HCT116 (cell line): ENCODE results near the gene RIPOR1. TPM values are rescaled to one million over a fixed set of nuclear protein-coding genes. Genes with fewer than 3 reads are reported as not detected.

Experiments used
- ATAC-seq: fragments of 200-7000 bp; cut with Tn5 transposase; 2 replicates; pipeline ENCODE4 v1.9.1; 2020; ENCODE audit warnings: mild to moderate bottlenecking, moderate library complexity
- BruUV-seq: library from RNA; stranded (reverse); fragments of 400-500 nt; replicated peaks from 2 replicates; lab custom pipeline; 2021; lab: Mats Ljungman, UMichigan
- CTCF ChIA-PET: fragments of 300-600 bp; sonication (Branson Sonifier 250); formaldehyde crosslinking; loops from one replicate; lab custom pipeline; 2021; ENCODE audit warnings: antibody characterized with exemption; lab: Charles Lee
- POLR2A ChIA-PET: fragments of 300-600, 350-600 bp; sonication (Branson Sonifier 250); formaldehyde crosslinking; loops from one replicate; lab custom pipeline; 2021; ENCODE audit warnings: antibody characterized with exemption; lab: Charles Lee
- RAD21 ChIA-PET, 2 experiments: fragments of 300-600 bp; sonication (Branson Sonifier 250); formaldehyde crosslinking; loops; one replicate each; lab custom pipeline; 2023; ENCODE audit warnings: low total read pairs in 2 of 2; ENCODE audit not compliant: uncharacterized antibody in 2 of 2, unreplicated experiment in 2 of 2, low non-redundant PET in 1 of 2; lab: Charles Lee
- DNase-seq: peaks from one replicate; pipeline ENCODE4 v3.0.0-alpha.2; 2010; ENCODE audit warnings: low read depth, low spot score
- H2AFZ ChIP-seq: fragments of 200-600 bp; shearing (Covaris generic), sonication (generic); 2 replicates; pipeline ENCODE4 v1.6.1; 2017; ENCODE audit warnings: low read depth, mixed run types, mixed read lengths, antibody characterized with exemption, low read length; ENCODE audit not compliant: poor library complexity, severe bottlenecking
- H3K27ac ChIP-seq: 2 replicates; pipeline ENCODE4 v1.5.1; 2012; ENCODE audit warnings: low read depth, low read length
- H3K27me3 ChIP-seq: fragments of 200-600 bp; sonication (generic); 2 replicates; pipeline ENCODE4 v1.6.1; 2016; ENCODE audit warnings: mixed run types, low read length, mixed read lengths; ENCODE audit not compliant: insufficient read depth
- H3K36me3 ChIP-seq, 2 experiments: fragments of 200-500 bp in 1 of 2; fragments of 200-600 bp in 1 of 2; sonication (Bioruptor generic) in 1 of 2; sonication (generic) in 1 of 2; 2 replicates each; pipeline versions ENCODE4 v1.5.1 to v1.6.1; 2014 to 2016; ENCODE audit warnings: low read length in 2 of 2, inconsistent platforms in 1 of 2, mixed read lengths in 1 of 2, mixed run types in 1 of 2; ENCODE audit not compliant: insufficient read depth in 2 of 2, control insufficient read depth in 1 of 2
- H3K4me1 ChIP-seq, 2 experiments: fragments of 200-600 bp in 1 of 2; sonication (generic) in 1 of 2; 2 replicates each; pipeline versions ENCODE4 v1.5.1 to v1.6.1; 2012 to 2017; ENCODE audit warnings: low read length in 2 of 2, inconsistent platforms in 1 of 2, mild to moderate bottlenecking in 1 of 2, mixed read lengths in 1 of 2, mixed run types in 1 of 2, moderate library complexity in 1 of 2; ENCODE audit not compliant: insufficient read depth in 2 of 2, control insufficient read depth in 1 of 2
- H3K4me2 ChIP-seq: fragments of 200-600 bp; sonication (generic); 2 replicates; pipeline ENCODE4 v1.6.1; 2017; ENCODE audit warnings: mixed run types, low read length, mixed read lengths
- H3K4me3 ChIP-seq, 2 experiments: fragments of 200-600 bp in 1 of 2; sonication (generic) in 1 of 2; replicated peaks in 1 of 2; 2 replicates each; pipeline ENCODE4 v1.5.1; 2011 to 2016; ENCODE audit warnings: low read length in 2 of 2, control low read depth in 1 of 2, low read depth in 1 of 2, mild to moderate bottlenecking in 1 of 2, mixed read lengths in 1 of 2, mixed run types in 1 of 2
- H3K79me2 ChIP-seq: fragments of 200-600 bp; sonication (generic); 2 replicates; pipeline ENCODE4 v1.6.1; 2017; ENCODE audit warnings: mild to moderate bottlenecking, mixed run types, low read length, moderate library complexity, mixed read lengths; ENCODE audit not compliant: insufficient read depth
- H3K9ac ChIP-seq: fragments of 200-600 bp; sonication (generic); 2 replicates; pipeline ENCODE4 v1.6.1; 2016; ENCODE audit warnings: low read length, mixed read lengths
- H3K9me2 ChIP-seq: fragments of 200-600 bp; sonication (generic), shearing (Covaris generic); 2 replicates; pipeline ENCODE4 v1.6.1; 2017; ENCODE audit warnings: mixed run types, mild to moderate bottlenecking, moderate library complexity; ENCODE audit not compliant: insufficient read depth
- H3K9me3 ChIP-seq, 2 experiments: fragments of 200-500 bp in 1 of 2; fragments of 200-600 bp in 1 of 2; sonication (Bioruptor generic) in 1 of 2; sonication (generic) in 1 of 2; 2 replicates each; pipeline ENCODE4 v1.6.1; 2014 to 2017; ENCODE audit warnings: low read length in 2 of 2, mixed read lengths in 2 of 2, inconsistent platforms in 1 of 2, low read depth in 1 of 2, mild to moderate bottlenecking in 1 of 2, mixed run types in 1 of 2, moderate library complexity in 1 of 2; ENCODE audit not compliant: control insufficient read depth in 1 of 2, insufficient read depth in 1 of 2
- H4K20me1 ChIP-seq: fragments of 200-600 bp; sonication (generic), shearing (Covaris generic); 2 replicates; pipeline ENCODE4 v1.6.1; 2017; ENCODE audit warnings: mixed run types, mild to moderate bottlenecking, moderate library complexity; ENCODE audit not compliant: insufficient read depth
- CTCF ChIP-seq, 3 experiments: fragments of 200-600 bp in 1 of 3; sonication (generic) in 1 of 3; IDR thresholded peaks in 2 of 3; conservative IDR thresholded peaks in 1 of 3; 2 replicates each; pipeline ENCODE4 v1.5.1; 2012 to 2017; ENCODE audit warnings: low read depth in 2 of 3, low read length in 2 of 3, antibody characterized with exemption in 1 of 3, borderline replicate concordance in 1 of 3, control low read depth in 1 of 3, mild to moderate bottlenecking in 1 of 3, mixed read lengths in 1 of 3, mixed run types in 1 of 3, moderate library complexity in 1 of 3; ENCODE audit not compliant: insufficient read depth in 1 of 3
- ELF1 ChIP-seq: IDR thresholded peaks from 2 replicates; pipeline ENCODE4 v1.6.1; 2012; ENCODE audit warnings: low read depth, borderline replicate concordance
- POLR2AphosphoS5 ChIP-seq: IDR thresholded peaks from 2 replicates; pipeline ENCODE4 v1.6.1; 2011; ENCODE audit warnings: mild to moderate bottlenecking, low read depth, low read length, moderate library complexity
- SIN3A ChIP-seq: IDR thresholded peaks from 2 replicates; pipeline ENCODE4 v1.6.1; 2012; ENCODE audit warnings: low read depth
- YY1 ChIP-seq: IDR thresholded peaks from 2 replicates; pipeline ENCODE4 v1.6.1; 2011; ENCODE audit warnings: low read length, low read depth, moderate library complexity, mild to moderate bottlenecking; ENCODE audit not compliant: insufficient replicate concordance; ENCODE audit errors: extremely low read depth
- ZFX ChIP-seq: fragments of 450-650 bp; IDR thresholded peaks from 2 replicates; pipeline ENCODE4 v1.6.1; 2017
- intact Hi-C: fragments of 100-400 bp; cut with micrococcal nuclease; formaldehyde crosslinking; loops from 2 replicates; pipeline ENCODE4 v1.10.0; 2022
- total RNA-seq: library from RNA; stranded (reverse); gene quantifications from one replicate; pipeline ENCODE4 v1.2.1, GENCODE V29; 2021; ENCODE audit not compliant: unreplicated experiment

The RIPOR1 gene
- total RNA-seq, 1 experiment from 2014 or later: 60.0 TPM

DNA sequence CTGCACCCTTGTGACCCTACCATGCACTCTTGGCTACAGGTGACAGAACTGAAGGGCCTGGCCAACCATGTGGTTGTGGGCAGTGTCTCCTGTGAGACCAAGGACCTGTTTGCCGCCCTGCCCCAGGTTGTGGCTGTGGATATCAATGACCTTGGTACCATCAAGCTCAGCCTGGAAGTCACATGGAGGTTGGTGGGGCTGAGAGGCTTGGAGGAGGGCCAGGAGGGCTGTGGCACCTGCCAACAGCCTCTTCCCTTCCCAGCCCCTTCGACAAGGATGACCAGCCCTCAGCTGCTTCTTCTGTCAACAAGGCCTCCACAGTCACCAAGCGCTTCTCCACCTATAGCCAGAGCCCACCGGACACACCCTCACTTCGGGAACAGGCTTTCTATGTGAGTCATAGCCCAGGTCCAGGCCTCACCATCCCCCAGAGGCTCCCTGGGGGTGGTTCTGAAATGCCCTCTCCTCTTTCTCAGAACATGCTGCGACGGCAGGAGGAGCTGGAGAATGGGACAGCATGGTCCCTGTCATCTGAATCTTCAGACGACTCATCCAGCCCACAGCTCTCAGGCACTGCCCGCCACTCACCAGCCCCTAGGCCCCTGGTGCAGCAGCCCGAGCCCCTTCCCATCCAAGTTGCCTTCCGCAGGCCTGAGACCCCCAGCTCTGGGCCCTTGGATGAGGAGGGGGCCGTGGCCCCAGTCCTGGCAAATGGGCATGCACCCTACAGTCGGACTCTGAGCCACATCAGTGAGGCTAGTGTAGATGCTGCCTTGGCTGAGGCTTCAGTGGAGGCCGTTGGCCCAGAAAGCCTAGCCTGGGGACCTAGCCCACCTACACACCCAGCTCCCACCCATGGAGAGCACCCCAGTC, 13.0 kb downstream of the RIPOR1 start:
- H3K79me2 ChIP-seq: peaks cover 2% of the 10 kb centered on the region; the same call in 1 of the 2 replicates
- CTCF ChIA-PET: no interaction called here
- peaks cover 0 to 16% of the 10 kb centered on the region in 2 experiments; a peak in 2 of 4 replicates for H3K4me1 ChIP-seq
- RAD21 ChIA-PET: no interaction called here
- DNase-seq (no peak), ATAC-seq (no peak)
- POLR2A ChIA-PET: no interaction called here
- no peaks in the 10 kb centered on the region for H3K9me3 ChIP-seq
- no peaks in the 10 kb centered on the region for H3K9me2 ChIP-seq
- H3K4me2 ChIP-seq: no peak overlapping the region
- intact Hi-C loops: no loop called here
- H3K4me3 ChIP-seq: no peak overlapping the region
- TSS peak; percentile 35 for BruUV-seq
- H2AFZ ChIP-seq: no peak overlapping the region
- no peak overlapping the region for H3K9ac ChIP-seq
- peaks cover 7 to 23% of the 10 kb centered on the region in 2 experiments for H3K36me3 ChIP-seq
- H4K20me1 ChIP-seq: no peaks in the 10 kb centered on the region
- no peak overlapping the region; the same call in 1 of the 2 replicates for H3K27ac ChIP-seq
- H3K27me3 ChIP-seq: no peaks in the 10 kb centered on the region
- TF ChIP-seq YY1: no peak
- no peak for TF ChIP-seq ELF1
- TF ChIP-seq SIN3A: no peak
- no peak for TF ChIP-seq ZFX
- no peak for TF ChIP-seq CTCF (IDR thresholded peaks at IDR 0.05 in 2 of 3, conservative IDR thresholded peaks at IDR 0.05 in 1 of 3; ENCODE audit: borderline replicate concordance in 1 of 3, insufficient read depth in 1 of 3, low read depth in 2 of 3, low read length in 2 of 3)
- no peak for TF ChIP-seq POLR2AphosphoS5
- TF ChIP-seq, all 23 proteins: peak for 0
